ES-I3 (cell line): Measurements from ENCODE around the gene RIN3.

ENCODE experiments used
- H3K36me3 ChIP-seq: 2 replicates; pipeline ENCODE4 v1.6.1; 2013; ENCODE audit warnings: mild to moderate bottlenecking, low read length, control low read depth, moderate library complexity; ENCODE audit not compliant: insufficient read depth
- H3K4me1 ChIP-seq: 2 replicates; pipeline ENCODE4 v1.6.1; 2013; ENCODE audit warnings: mild to moderate bottlenecking, control low read depth, low read length; ENCODE audit not compliant: insufficient read depth
- H3K9ac ChIP-seq: 2 replicates; pipeline ENCODE4 v1.6.1; 2013; ENCODE audit warnings: low read depth, mild to moderate bottlenecking, low read length, moderate library complexity
- H3K9me3 ChIP-seq: 2 replicates; pipeline ENCODE4 v1.6.1; 2013; ENCODE audit warnings: mild to moderate bottlenecking, low read length, moderate library complexity; ENCODE audit not compliant: control insufficient read depth, insufficient read depth

RIN3 gene

DNA sequence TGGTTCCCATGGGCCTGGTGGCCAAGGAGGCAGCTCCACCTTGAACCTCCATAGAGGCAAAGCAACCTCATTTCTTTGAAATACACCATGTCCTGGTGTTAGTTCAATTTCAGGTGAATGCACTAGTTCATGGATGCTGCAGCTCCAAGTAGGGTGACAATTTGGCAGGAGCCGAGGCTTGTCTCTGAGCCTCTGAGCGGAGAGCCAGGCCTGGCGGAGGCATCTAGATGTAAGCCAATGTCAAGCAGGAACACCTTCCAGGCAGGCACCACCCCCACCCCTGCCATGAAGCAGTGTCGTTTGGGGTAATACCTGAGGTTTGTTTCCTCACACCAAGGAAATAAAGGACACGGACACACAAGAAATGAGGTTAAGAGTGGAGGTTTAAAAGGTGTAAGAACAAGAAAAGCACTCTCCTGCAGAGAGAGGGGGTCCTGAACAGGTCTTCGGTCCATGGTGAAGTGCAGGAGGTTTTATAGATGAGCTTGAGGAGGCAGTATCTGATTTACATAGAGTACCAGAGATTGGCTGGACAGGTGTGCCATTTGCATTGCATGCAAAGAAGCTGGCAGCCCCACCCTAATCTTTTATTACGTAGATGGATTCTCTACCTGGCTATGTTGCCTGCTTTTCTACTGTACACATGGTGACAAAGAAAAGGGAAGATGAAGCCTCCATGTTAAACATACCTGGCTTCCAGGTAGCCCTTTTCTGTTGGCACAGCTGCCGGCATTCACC is 60.3 kb downstream of the RIN3 start:
- Histone ChIP-seq H3K9me3 (no peaks in the 10 kb centered on the region), H3K9ac (no peak overlapping the region), H3K36me3 (no peaks in the 10 kb centered on the region), H3K4me1 (peaks cover 7% of the 10 kb centered on the region; the same call in 1 of the 2 replicates)

DNA sequence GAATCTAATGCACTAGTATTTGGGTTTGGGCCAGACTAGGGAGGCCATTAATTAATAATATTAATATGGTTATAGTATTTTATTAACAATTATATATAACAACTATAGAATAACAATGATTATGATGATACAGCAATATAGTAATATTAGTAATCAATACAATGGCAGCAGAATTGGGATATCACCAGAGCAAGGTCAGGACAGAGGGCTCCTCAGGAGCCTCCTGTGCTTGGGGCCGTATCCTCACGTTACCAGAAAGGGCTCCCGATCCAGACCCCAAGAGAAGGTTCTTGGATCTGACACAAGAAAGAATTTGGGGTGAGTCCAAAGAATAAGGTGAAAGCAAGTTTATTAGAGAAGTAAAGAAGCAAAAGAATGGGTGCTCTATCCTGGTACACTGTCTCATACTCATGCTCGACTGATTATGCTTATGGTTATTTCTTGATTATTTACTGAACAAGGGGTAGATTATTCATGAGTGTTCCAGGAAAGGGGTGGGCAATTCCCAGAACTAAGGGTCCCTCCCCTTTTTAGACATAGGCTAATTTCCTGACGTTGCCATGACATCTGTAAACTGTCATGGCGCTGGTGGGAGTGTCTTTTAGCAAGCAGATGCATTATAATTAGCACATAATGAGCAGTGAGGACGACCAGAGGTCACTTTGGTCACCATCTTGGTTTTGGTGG is 61.6 kb downstream of the RIN3 start:
- Histone ChIP-seq H3K36me3 (no peaks in the 10 kb centered on the region), H3K9me3 (no peaks in the 10 kb centered on the region), H3K4me1 (peaks cover 7% of the 10 kb centered on the region; the same call in 1 of the 2 replicates), H3K9ac (no peak overlapping the region)

DNA sequence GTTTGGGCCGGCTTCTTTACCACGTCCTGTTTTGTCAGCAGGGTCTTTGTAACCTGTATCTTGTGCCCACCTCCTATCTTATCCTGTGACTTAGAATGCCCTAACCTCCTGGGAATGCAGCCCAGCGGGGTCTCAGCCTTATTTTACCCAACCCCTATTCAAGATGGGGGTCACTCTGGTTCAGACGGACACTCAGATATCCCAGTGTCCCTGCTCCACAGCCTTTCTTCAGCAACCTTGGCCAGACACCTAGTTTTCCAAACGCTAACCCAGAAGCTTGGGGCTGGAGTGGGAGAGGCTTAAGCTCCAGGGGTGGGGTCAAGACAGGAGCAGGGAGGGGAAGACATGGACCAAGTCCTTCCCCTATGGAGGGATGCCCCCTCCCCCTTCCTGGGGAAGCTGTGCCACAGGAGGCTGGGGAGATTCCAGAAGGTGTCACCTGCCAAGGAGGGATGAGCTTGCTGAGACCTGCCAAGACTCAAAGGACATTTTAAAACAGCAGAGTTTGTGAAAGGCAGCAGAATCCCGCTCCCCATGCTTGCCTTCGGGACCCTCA is 62.2 kb downstream of the RIN3 start:
- Histone ChIP-seq H3K9ac (no peak overlapping the region), H3K9me3 (no peaks in the 10 kb centered on the region), H3K4me1 (peaks cover 7% of the 10 kb centered on the region; the same call in 1 of the 2 replicates), H3K36me3 (no peaks in the 10 kb centered on the region)

DNA sequence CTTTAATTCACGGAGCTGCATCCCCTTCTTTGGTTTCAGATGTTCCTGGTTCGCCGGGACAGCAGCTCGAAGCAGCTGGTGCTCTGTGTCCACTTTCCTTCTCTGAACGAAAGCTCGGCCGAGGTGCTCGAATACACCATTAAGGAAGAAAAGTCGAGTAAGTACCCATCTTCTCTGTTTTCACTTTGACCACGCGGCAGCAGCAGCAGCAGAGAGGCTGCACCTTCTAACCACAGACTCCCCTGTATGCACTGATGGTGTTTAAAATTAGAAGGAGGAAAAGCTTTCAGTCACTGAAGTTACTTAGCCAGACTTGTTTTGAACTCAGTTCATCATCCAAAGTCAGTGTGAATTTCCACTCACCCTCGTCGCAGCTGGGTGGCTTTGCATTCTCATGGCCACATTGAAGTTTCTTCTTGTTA is 63.8 kb downstream of the RIN3 start:
- Histone ChIP-seq H3K36me3 (no peaks in the 10 kb centered on the region), H3K9ac (no peak overlapping the region), H3K4me1 (peaks cover 7% of the 10 kb centered on the region; the same call in 1 of the 2 replicates), H3K9me3 (no peaks in the 10 kb centered on the region)

DNA sequence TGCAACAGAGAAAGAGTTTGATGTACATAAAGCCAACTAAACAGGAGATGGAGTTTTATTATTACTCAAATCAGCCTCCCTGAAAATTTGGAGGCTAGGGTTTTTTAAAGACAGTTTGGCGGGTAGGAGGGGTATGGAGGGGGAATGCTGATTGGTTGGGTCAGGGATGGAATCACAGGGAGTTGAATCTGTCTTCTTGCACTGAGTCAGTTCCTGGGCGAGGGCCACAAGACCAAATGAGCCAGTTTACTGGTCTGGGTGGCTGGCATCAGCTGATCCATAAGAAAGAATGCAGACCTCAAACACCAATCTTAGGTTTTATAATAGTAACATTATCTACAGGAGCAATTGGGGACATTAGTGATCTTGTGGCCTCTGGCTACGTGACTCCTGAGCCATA is 64.9 kb downstream of the RIN3 start:
- Histone ChIP-seq H3K4me1 (peaks cover 3% of the 10 kb centered on the region; the same call in 1 of the 2 replicates), H3K36me3 (no peaks in the 10 kb centered on the region), H3K9me3 (no peaks in the 10 kb centered on the region), H3K9ac (no peak overlapping the region)

DNA sequence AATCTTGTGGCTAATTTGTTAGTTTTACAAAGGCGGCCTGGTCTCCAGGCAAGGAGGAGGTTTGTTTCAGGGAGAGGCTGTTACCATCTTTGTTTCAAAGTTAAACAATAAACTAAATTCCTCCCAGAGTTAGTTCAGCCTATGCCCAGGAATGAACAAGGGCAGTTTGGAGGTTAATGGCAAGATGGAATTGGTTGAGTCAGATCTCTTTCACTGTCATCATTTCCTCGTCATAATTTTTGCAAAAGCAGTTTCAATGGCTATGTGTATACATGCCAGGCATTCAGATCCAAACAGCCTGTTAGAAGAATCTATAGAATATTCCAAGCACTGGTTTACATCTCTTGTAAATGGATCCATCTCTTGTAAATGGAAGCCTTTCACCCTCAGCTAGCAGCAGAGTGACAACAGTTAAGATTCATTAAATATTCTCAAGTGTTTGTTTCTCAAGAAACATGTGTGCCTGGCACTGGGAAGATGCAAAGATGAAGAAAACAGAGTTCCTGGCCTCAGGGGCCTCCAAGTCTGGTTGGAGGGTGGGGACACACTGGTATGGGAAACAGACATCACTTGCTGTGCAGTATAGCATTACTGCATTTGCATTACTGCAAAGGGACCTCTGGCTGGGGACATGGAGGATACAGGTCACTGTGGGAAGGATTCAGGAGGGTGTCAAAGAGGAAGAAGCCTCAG is 65.8 kb downstream of the RIN3 start:
- Histone ChIP-seq H3K4me1 (no peaks in the 10 kb centered on the region), H3K9ac (no peak overlapping the region), H3K36me3 (no peaks in the 10 kb centered on the region), H3K9me3 (no peaks in the 10 kb centered on the region)

DNA sequence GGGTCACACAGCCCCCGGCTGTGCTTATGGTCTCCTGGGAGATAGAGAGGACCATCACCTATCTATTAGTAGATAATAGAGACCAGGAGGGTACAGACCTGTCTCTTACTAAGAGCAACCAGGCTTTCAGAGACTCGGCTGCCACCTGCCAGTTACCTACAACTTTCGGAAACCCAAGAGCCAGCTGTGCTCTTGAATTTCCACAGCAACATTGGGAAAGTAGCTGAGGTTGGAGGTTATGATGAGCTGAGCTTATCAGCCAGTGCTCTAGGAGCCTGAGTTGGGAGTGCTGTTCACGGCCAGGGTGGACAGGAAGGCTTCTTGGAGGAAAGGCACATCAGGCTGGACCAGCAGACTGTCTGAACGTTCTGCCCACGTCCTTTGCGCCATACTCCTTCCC is 67.6 kb downstream of the RIN3 start:
- no peaks in the 10 kb centered on the region for H3K36me3 ChIP-seq
- no peak overlapping the region for H3K9ac ChIP-seq

DNA sequence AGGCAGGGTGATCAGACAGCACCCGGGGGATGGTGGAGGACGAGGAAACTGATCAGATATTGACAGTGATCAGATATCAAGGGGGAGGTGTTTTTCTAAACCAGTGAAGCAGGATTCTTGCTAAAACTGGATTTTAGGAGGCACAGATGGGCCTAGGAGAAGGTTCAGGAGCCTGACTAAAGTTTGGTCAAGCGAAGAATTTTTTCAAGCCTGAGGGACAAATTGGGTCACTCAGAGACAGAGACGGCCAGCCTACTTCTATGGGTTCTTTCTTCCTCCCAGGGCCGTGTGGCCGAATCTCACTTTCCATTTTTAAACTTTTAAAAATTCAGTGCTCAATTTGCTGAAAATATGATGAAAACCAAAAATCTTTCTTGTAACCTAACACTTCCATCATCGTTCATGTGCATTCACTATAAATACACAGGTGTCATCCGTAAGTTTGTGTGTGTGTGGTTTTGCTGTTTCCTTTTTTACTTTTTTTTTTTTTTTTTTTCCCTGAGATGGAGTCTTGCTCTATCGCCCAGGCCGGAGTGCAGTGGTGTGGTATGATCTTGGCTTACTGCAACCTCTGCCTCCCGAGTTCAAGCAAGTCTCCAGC is 68.5 kb downstream of the RIN3 start:
- H3K9me3 ChIP-seq, result no peaks in the 10 kb centered on the region
- H3K4me1 ChIP-seq, result no peaks in the 10 kb centered on the region
- no peak overlapping the region for H3K9ac ChIP-seq
- H3K36me3 ChIP-seq, result no peaks in the 10 kb centered on the region

More for the DNA sequence above, 67.6 kb downstream of the RIN3 start:
- no peaks in the 10 kb centered on the region for H3K9me3 ChIP-seq
- H3K4me1 ChIP-seq, result no peaks in the 10 kb centered on the region

DNA sequence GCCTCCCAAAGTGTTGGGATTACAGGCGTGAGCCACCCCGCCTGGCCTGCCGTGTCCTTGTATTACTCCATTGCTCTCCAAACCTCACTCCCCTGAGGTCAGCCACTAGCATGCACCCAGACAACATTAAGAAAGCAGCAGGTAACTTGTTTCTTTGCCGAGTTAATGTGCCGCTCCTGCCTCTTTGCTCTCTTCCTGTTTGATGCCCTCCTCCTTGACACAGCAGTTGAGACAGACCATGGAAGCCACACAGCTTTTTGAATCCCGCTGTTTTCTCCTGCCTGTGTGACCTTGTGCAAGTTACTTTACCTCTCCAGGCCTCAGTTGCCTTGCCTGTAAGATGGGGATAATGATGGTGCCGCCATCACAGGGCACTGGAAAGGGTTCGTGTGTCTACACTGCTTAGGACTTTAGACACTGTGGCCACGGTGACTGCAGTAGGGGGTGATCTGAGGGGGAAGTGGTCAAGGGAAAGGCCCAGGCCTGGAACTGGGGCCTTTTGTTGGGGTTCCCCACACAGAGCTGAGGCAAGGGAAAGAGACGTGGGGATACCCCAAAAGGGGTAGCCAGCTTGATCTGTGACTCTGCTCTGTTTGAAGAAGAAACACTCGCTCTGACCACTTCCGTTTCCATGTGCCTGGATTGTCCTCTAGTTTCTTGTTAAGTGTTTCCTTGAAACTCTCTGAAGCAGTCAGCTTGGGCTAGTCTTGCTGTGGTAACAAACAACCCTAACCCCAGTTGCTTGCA is 69.3 kb downstream of the RIN3 start:
- Histone ChIP-seq H3K9ac (no peak overlapping the region), H3K9me3 (no peaks in the 10 kb centered on the region), H3K4me1 (no peaks in the 10 kb centered on the region), H3K36me3 (no peaks in the 10 kb centered on the region)

DNA sequence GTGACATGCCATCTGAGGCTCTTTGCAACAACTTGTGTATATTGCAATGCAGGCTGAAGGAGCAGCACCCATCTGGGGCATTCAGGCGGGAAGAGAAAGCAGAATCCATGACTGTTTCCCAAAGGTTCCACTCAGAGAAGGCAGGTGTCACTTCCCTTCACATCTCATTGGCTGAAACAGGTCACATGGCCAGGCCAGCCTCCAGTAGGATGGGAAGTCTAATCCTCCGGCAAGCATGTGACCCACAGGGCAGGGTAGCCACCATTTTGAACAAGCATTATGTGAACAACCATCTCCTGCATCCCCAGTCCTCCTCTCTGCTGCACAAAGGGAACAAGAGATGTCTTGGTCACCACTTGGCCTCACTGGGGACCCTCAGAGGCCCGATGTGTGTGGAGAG is 70.6 kb downstream of the RIN3 start:
- Histone ChIP-seq H3K9ac (no peak overlapping the region), H3K36me3 (no peaks in the 10 kb centered on the region)

DNA sequence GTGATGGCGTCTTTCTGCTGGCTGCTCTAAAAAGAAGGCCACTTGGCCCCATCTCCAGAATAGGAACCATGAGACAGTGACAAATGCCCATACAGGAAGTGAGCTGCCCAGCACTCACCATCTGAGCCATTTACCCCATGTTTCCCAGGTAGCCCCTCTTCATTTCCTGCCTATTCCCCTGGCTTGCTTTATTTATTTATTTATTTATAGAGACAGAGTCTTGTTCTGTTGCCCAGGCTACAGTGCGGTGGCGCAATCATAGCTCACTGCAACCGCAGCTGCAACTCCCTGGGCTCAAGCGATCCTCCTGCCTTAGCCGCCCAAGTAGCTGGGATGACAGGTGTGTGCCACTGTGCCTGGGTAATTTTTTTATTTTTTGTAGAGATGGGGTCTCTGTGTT is 71.2 kb downstream of the RIN3 start:
- Histone ChIP-seq H3K9me3 (no peaks in the 10 kb centered on the region), H3K4me1 (no peaks in the 10 kb centered on the region), H3K36me3 (no peaks in the 10 kb centered on the region), H3K9ac (no peak overlapping the region)

More for the DNA sequence above, 70.6 kb downstream of the RIN3 start:
- Histone ChIP-seq H3K4me1 (no peaks in the 10 kb centered on the region), H3K9me3 (no peaks in the 10 kb centered on the region)

DNA sequence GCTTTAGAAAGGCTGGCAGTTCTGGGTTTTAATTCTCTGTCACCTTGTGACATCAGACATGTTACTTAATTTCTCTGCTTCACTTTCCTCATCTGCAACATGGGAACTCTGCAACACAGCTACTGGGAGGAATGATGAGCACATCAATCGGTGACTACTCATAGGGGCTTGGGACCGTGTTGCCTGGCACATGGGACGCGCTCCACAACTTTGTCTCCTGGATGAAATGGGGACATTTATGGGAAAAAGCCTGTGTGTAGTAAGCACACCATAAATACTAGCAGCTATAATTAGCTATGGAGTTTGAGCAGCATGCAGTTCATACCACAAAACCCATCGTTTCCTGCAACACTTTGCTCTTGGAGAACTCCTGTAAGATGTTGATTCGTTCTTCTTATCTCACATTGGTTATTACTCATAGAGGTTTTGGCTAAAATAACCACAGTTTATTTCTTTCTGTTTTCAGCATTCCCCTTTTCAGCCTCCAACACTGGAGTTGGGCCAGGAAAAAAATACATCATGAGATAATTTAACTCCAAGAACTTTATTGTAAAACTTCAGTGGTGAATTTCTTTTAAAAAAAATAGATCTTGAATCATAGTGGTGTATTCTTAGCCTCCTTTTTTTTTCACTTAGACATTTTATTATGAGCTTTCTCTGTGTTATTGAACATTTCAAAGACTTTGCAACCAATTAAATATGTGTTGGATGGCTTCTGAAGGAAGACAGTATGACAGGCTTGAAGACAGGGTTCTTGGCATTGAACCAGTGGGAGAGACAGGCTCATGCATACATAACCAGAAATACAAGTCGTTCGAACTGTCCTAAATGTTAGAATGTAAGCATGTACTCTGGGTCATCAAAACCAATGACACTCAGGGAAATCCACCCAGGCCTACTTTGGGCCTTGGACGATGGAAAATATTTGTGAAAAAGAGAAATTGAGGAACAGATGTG is 72.7 kb downstream of the RIN3 start:
- no peaks in the 10 kb centered on the region for H3K36me3 ChIP-seq
- no peaks in the 10 kb centered on the region for H3K4me1 ChIP-seq
- H3K9ac ChIP-seq, result no peak overlapping the region
- H3K9me3 ChIP-seq, result no peaks in the 10 kb centered on the region
